GM18951 (cell line): ENCODE measurements around the gene C1QA.

ENCODE experiments used
- POLR2A ChIP-seq: IDR thresholded peaks from 4 replicates; pipeline ENCODE4 v1.6.1; 2011; ENCODE audit warnings: mild to moderate bottlenecking; ENCODE audit not compliant: insufficient read length, insufficient read depth; ENCODE audit errors: extremely low read depth
- in situ Hi-C: fragments of 300-500 bp; cut with MboI; formaldehyde crosslinking; loops from one replicate; pipeline ENCODE4 v1.12.0; 2022; ENCODE audit warnings: low sequenced_read_pairs, mixed read lengths, inconsistent platforms; ENCODE audit not compliant: unreplicated experiment

Gene C1QA

DNA sequence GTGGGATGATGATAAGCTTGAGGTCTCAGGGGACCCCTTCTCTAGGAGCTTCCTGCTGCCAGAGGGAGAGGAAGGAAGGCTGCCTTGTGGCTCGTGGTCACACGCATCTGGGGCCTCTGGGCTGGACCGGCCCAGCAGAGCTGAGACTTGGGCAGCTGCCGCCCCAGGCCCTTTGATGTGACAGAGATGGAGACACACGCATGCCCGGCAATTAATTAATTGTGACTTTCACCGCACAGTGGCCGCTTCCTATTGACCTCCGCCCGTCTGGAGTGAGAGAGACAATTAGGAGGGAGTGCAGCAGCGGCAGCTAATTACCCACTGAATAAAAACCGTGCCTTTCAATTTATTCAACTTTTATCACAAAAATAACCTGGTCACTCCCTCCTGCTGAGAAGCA is 16.6 kb upstream of the C1QA start:
- no peak for TF ChIP-seq POLR2A
- in situ Hi-C loops, result no loop called here

- in situ Hi-C loops, result no loop called here
- no peak for TF ChIP-seq POLR2A
Observed at GRCh38 chr1:22621761-22622160, 14.7 kb upstream of the C1QA start.

DNA sequence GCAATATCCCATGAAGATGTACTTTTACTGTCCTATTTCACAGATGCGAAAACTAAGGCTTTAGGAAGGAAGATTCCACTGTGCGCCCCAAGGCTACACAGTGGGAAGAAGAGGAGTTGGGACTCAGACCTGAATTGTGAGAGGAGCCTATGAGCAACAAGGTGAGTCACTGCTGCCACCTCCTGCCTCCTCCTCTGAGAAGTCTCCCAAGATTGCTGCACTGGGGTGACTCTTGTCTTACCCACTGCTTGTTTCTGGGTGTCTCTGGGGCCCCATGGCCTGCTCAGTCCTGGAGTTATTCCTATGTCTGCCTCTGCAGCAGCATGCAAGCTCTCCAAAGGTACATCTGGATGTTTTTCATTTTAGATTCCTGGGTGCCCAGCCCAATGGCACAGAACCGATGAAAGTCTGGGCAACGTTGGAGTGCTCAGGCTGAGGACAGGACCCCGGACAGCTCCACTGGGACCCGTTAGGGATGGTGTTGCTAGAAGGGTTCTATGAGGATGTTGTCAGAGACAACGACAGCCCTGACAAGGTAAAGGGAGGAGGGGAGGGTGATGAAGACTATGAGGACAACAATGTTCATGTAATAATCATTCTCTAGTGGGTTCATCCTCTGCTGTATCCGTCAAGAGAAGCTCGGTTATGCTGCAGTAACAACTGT is 11.0 kb upstream of the C1QA start:
- in situ Hi-C loops, result no loop called here
- no peak for TF ChIP-seq POLR2A

DNA sequence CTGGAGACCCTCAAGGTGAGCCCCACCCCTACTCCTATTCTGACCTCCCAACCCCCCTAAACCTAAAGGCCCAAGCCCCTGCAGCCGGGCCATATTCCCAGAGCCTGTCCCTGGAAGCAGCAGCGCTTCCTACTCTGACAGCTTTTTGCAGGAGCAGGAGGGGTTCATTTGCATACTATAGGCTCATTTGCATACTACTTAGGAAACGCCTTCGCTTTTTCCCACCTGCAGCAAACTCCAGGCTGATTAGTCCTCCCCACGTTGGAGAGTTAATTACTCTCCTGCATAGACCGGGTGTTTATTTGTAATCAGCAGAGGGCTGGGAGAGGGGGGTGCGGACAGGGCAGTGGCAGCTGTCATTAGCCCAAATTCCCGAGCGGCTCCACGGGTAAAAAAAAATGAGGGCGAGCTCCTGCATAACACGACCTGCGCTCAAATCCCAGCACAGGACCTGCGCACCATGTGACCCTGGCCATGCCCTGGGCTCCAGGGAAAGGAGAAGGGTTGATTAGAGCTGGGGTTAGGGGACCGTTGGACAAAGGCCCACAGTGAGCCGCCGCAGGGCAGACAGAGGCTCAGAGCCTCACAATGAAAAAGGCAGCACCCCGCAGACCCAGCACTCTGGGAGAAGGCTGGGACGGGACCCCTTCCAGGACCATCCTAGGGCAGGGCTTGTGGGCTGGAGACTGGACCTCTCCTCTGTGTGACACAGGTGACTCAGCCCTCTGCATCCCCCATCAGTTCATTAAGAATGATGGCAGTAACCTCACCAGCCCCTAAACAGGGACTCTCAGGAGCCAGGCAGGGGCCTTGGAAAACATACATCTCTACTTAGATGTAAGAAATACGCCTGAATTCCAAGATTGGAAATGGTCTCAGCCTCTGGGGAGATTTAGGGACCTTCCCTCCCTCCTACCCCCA is 9.9 kb upstream of the C1QA start:
- in situ Hi-C loops, result no loop called here

DNA sequence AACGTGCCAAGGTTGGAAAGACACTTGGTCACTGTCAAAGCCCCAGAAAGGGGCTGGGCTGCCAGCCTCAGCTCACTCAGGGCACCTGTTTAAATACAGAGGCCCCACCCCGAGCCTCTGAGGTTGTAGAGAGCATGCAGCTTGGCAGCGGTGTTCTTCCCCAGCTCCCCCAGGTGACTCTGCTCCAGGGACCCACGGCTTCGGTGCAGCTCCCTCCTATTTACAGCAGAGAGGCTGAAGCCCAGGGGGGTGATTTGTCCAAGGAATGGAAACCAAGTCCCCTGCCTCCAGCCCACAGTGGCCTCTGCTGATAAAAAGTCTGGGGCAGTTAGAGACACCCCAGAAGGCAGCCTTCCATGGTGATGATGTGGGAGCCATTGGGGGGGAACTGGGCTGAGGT is 9.1 kb upstream of the C1QA start:
- no peak for TF ChIP-seq POLR2A
- in situ Hi-C loops, result no loop called here

More for the DNA sequence above, 9.9 kb upstream of the C1QA start:
- no peak for TF ChIP-seq POLR2A

- in situ Hi-C loops, result no loop called here
- TF ChIP-seq POLR2A, result no peak
Observed at GRCh38 chr1:22628698-22629444, 7.6 kb upstream of the C1QA start.

DNA sequence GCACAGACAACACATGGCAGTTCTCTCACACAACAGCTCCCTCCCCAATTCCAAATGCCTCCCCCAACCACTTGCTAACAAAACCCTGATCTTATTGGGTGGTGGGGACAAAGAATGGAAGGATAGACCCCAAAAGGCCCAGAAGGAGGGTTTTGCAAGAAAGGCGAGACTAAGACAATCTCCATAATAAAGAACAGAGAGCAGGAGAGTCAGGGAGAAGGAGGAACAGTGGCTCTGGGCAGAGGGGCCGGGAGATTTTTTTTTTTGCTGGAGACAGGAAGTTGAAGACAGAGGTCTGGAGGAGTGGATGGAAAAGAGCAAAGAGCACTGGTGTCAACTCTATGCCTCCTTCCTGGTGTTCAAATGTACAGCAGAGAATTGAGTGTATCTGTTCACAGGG is 6.5 kb upstream of the C1QA start:
- no peak for TF ChIP-seq POLR2A
- in situ Hi-C loops, result no loop called here

DNA sequence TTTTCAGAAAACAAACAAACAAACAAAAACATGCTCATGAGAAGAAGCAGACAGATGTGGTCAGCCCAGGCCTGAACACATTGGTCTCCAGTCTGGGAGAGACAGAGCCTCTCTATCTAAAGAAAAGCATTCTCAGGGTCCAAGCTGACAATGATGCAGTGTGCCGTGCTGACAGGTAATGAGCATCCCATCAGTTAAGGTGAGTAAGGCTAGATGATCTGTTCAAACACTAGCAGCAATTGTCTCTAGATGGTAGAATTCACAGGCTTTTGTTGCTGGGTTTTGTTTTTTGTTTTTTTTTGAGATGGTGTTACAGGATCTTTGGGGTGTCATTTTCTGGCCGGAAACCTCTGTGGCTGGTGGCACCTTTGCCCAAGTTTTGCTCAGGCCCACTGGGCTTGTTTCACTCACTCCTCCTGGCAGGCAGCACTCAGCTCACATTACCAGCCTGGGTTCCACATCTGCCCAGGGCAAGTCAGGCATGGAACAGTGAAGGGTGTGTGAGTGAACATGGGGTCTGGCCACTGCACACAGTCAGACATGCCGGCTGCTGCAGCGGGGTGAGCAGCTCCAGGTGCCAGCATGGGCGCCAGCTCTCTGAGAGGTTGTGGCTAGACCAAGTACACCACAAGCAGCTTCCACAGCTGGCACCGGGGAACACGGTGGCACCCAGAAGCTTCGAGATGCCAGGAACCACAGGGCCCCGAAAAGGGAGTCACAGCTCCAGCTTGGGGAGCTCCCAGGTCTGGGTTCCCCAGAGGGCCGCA is 2.5 kb upstream of the C1QA start:
- no peak for TF ChIP-seq POLR2A
- in situ Hi-C loops, result no loop called here

DNA sequence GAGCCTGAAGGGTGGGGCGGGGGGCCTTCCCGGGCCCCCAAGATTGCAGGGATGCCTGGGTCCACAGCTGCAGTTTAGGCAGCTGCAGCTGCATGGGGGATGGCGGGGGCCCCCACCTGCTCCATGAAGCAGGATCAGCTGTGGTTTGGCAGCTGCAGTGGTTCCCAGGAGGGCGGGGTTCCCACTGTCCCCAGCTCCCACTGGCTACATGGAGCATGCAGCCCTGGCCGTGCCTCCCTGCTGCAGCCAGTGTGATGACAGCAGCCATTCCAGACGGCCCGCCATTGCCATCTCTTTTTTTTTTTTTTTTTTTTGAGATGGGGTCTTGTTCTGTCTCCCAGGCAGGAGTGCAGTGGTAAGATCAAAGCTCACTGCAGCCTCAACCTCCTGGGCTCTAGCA is 992 bp upstream of the C1QA start:
- TF ChIP-seq POLR2A, result no peak
- in situ Hi-C loops, result no loop called here

GRCh38 chr1:22636927-22637326 is 499 bp downstream of the C1QA start:
- in situ Hi-C loops, result no loop called here

GRCh38 chr1:22637907-22638445 is 1.5 kb downstream of the C1QA start:
- in situ Hi-C loops, result no loop called here
- no peak for TF ChIP-seq POLR2A

More at GRCh38 chr1:22636927-22637326, 499 bp downstream of the C1QA start:
- TF ChIP-seq POLR2A, result no peak

DNA sequence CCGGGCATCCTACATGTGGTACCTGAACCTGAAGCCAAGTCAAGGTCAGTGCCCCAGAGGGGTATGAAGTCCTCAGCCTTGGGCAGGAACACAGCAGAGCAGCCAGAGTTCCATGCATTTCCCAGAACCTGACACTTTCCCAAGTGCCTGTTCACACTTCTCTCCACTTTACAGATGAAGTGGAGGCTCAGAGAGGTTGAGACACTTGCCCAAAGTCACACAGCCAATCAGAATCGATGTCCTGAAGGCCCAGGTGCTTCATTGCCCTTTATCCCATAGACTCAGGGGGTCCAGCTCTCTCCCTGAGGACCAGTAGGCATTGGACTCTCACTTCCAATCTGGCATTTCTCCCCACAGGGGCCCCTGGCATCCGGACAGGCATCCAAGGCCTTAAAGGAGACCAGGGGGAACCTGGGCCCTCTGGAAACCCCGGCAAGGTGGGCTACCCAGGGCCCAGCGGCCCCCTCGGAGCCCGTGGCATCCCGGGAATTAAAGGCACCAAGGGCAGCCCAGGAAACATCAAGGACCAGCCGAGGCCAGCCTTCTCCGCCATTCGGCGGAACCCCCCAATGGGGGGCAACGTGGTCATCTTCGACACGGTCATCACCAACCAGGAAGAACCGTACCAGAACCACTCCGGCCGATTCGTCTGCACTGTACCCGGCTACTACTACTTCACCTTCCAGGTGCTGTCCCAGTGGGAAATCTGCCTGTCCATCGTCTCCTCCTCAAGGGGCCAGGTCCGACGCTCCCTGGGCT is 2.2 kb downstream of the C1QA start:
- TF ChIP-seq POLR2A, result no peak
- in situ Hi-C loops, result no loop called here
